MCF 10A (cell line): ENCODE data around the gene PRTG. TPM values are rescaled to one million over a fixed set of nuclear protein-coding genes. Genes with fewer than 3 reads are reported as not detected.

ENCODE experiments used
- BruUV-seq: library from RNA; stranded (reverse); fragments of 400-500 nt; replicated peaks from 2 replicates; lab custom pipeline; 2021; lab: Mats Ljungman, UMichigan
- CTCF ChIA-PET: fragments of 300-600 bp; sonication (Branson Sonifier 250); formaldehyde crosslinking; extraction: SDS; loops from one replicate; lab custom pipeline; 2021; ENCODE audit warnings: antibody characterized with exemption, inconsistent platforms; lab: Yijun Ruan, JAX
- POLR2A ChIA-PET: fragments of 300-600, 350-650 bp; sonication (Branson Sonifier 250); formaldehyde crosslinking; extraction: SDS; loops from one replicate; lab custom pipeline; 2020; ENCODE audit warnings: antibody characterized with exemption, inconsistent platforms; lab: Yijun Ruan, JAX
- DNase-seq: peaks from one replicate; pipeline ENCODE4 v3.0.0-alpha.2; 2018; ENCODE audit not compliant: unreplicated experiment
- H3K27ac Mint-ChIP-seq: one replicate; pipeline ENCODE4 v1.8.0; 2022; ENCODE audit warnings: mild to moderate bottlenecking, low read depth, mixed read lengths; ENCODE audit not compliant: unreplicated experiment
- H3K27me3 Mint-ChIP-seq: one replicate; pipeline ENCODE4 v1.8.0; 2022; ENCODE audit warnings: mixed read lengths; ENCODE audit not compliant: insufficient read depth, unreplicated experiment
- H3K36me3 Mint-ChIP-seq: one replicate; pipeline ENCODE4 v1.8.0; 2022; ENCODE audit warnings: mild to moderate bottlenecking, moderate library complexity, mixed read lengths; ENCODE audit not compliant: insufficient read depth, unreplicated experiment
- H3K4me1 Mint-ChIP-seq: one replicate; pipeline ENCODE4 v1.8.0; 2022; ENCODE audit warnings: mixed read lengths; ENCODE audit not compliant: insufficient read depth, unreplicated experiment
- H3K4me3 Mint-ChIP-seq: one replicate; pipeline ENCODE4 v1.8.0; 2022; ENCODE audit warnings: mild to moderate bottlenecking, moderate library complexity, mixed read lengths; ENCODE audit not compliant: unreplicated experiment
- H3K9me3 Mint-ChIP-seq: one replicate; pipeline ENCODE4 v1.8.0; 2022; ENCODE audit warnings: mixed read lengths; ENCODE audit not compliant: unreplicated experiment
- intact Hi-C: fragments of 100-400 bp; cut with micrococcal nuclease; formaldehyde crosslinking; loops from 2 replicates; pipeline ENCODE4 v1.14.1; 2022
- total RNA-seq: library from RNA; stranded (reverse); gene quantifications from 2 replicates; pipeline ENCODE4 v1.2.3, GENCODE V29; 2022
- TF ChIP-seq, protein P1 (sequence below): fragments of 200-600 bp; IDR thresholded peaks from one replicate; pipeline ENCODE4 v1.8.0; 2022; ENCODE audit warnings: antibody characterized with exemption, mild to moderate bottlenecking; ENCODE audit not compliant: unreplicated experiment

Gene PRTG
- total RNA-seq, 1 experiment from 2014 or later: 3.5 TPM

DNA sequence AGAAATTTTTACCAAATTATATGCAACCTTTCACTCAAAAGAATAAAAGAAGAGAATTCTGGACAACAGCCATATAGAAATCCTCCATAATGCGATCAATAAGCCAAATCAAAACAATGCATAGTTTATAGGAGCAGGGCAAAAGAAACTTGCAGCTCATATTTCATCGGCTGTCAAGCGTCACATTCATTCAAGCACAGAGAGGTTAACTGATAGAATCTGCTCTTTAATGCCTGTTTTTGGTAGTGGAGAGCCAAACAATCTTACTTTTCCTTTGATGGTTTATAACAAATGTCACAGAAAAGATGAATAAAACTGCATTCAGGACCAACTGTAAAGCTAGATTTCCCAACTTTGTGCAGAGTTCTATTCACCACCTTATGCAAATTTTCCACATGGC is 35.4 kb downstream of the PRTG start:
- Mint-ChIP-seq H3K27me3 (no peaks in the 10 kb centered on the region), H3K9me3 (no peaks in the 10 kb centered on the region), H3K4me3 (no peak overlapping the region), H3K36me3 (peaks cover 11% of the 10 kb centered on the region), H3K4me1 (peaks cover 6% of the 10 kb centered on the region), H3K27ac (no peak overlapping the region)
- no peak for DNase-seq
- intact Hi-C loops: no loop called here
- CTCF ChIA-PET: no interaction called here
- TF ChIP-seq, protein P1, sequence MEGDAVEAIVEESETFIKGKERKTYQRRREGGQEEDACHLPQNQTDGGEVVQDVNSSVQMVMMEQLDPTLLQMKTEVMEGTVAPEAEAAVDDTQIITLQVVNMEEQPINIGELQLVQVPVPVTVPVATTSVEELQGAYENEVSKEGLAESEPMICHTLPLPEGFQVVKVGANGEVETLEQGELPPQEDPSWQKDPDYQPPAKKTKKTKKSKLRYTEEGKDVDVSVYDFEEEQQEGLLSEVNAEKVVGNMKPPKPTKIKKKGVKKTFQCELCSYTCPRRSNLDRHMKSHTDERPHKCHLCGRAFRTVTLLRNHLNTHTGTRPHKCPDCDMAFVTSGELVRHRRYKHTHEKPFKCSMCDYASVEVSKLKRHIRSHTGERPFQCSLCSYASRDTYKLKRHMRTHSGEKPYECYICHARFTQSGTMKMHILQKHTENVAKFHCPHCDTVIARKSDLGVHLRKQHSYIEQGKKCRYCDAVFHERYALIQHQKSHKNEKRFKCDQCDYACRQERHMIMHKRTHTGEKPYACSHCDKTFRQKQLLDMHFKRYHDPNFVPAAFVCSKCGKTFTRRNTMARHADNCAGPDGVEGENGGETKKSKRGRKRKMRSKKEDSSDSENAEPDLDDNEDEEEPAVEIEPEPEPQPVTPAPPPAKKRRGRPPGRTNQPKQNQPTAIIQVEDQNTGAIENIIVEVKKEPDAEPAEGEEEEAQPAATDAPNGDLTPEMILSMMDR: no peak
- POLR2A ChIA-PET: no interaction called here
- BruUV-seq: no TSS peak

DNA sequence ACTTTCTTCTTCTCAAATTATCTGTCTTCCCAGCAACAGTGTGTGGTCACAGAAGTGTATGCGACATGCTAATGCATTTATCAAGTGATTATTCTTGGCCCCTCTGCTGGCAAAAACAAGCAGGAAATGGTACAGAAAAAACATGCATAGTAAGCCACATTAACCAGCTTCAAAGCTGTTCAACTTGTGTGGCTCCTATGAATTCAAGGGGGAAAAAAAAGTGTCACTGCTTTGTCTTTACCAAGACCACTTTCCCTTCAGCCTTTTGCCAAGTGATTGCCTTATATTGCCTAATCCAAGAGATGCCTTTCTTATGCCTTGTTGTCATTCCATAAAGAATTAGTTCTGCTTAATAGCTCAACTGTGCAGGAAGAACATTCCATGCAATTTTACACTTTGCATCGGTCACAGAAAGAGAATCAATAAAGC is 39.1 kb downstream of the PRTG start:
- no peaks in the 10 kb centered on the region for H3K27me3 Mint-ChIP-seq
- TF ChIP-seq, protein P1: no peak
- no peaks in the 10 kb centered on the region for H3K9me3 Mint-ChIP-seq
- ChIA-PET CTCF (no interaction called here), POLR2A (interaction anchor here (0.7 kb wide), 1 partner anchor 188 kb away, joined by 3 read pairs; no protein-coding TSS in a partner anchor)
- H3K27ac Mint-ChIP-seq: no peak overlapping the region
- peaks cover 6% of the 10 kb centered on the region for H3K4me1 Mint-ChIP-seq
- DNase-seq: no peak
- H3K36me3 Mint-ChIP-seq: peaks cover 11% of the 10 kb centered on the region
- no peak overlapping the region for H3K4me3 Mint-ChIP-seq
- BruUV-seq: no TSS peak
- intact Hi-C loops: no loop called here

GRCh38 chr15:55700876-55701275 is 42.1 kb downstream of the PRTG start:
- Mint-ChIP-seq H3K36me3 (no peaks in the 10 kb centered on the region), H3K27ac (no peak overlapping the region), H3K4me1 (no peaks in the 10 kb centered on the region), H3K4me3 (no peak overlapping the region), H3K27me3 (no peaks in the 10 kb centered on the region), H3K9me3 (no peaks in the 10 kb centered on the region)
- CTCF ChIA-PET: interaction anchor here (0.7 kb wide), 1 partner anchor 746 kb away, joined by 3 read pairs; no protein-coding TSS in a partner anchor
- intact Hi-C loops: no loop called here
- no peak for DNase-seq
- POLR2A ChIA-PET: no interaction called here
- TF ChIP-seq, protein P1: no peak
- no TSS peak for BruUV-seq

GRCh38 chr15:55698653-55699052 is 44.3 kb downstream of the PRTG start:
- Mint-ChIP-seq H3K9me3 (no peaks in the 10 kb centered on the region), H3K36me3 (no peaks in the 10 kb centered on the region), H3K27ac (no peak overlapping the region), H3K4me3 (no peak overlapping the region), H3K4me1 (no peaks in the 10 kb centered on the region), H3K27me3 (no peaks in the 10 kb centered on the region)
- TF ChIP-seq, protein P1: no peak
- intact Hi-C loops: no loop called here
- DNase-seq: no peak
- ChIA-PET CTCF (interaction anchor here (0.6 kb wide), 1 partner anchor 259 kb away, joined by 3 read pairs; no protein-coding TSS in a partner anchor), POLR2A (interaction anchor here (1.6 kb wide), 1 partner anchor 10 kb away, joined by 3 read pairs; no protein-coding TSS in a partner anchor)
- BruUV-seq: no TSS peak
